Panc1 (cell line): ENCODE data around the gene CFAP251.

Experiments
- CTCF ChIP-seq: fragments of 450-650 bp; IDR thresholded peaks from 2 replicates; pipeline ENCODE4 v1.5.1; 2017; ENCODE audit warnings: mild to moderate bottlenecking
- POLR2AphosphoS5 ChIP-seq: IDR thresholded peaks from 2 replicates; pipeline ENCODE4 v1.6.1; 2012; ENCODE audit warnings: mild to moderate bottlenecking, low read depth, low read length, moderate library complexity
- REST ChIP-seq, 2 experiments: IDR thresholded peaks; 2 replicates each; pipeline ENCODE4 v1.6.1; 2011 to 2012; ENCODE audit warnings: low read depth in 2 of 2, control low read depth in 1 of 2, low read length in 1 of 2, mild to moderate bottlenecking in 1 of 2, moderate library complexity in 1 of 2; ENCODE audit not compliant: insufficient read depth in 1 of 2
- SIN3A ChIP-seq: IDR thresholded peaks from 2 replicates; pipeline ENCODE4 v1.6.1; 2012; ENCODE audit warnings: low read depth, mild to moderate bottlenecking, low read length, moderate library complexity, borderline replicate concordance; ENCODE audit not compliant: insufficient read depth
- TCF7L2 ChIP-seq: IDR thresholded peaks from 2 replicates; pipeline ENCODE4 v1.6.1; 2011; ENCODE audit warnings: mild to moderate bottlenecking, low read depth, low read length, inconsistent platforms

- TF ChIP-seq CTCF: no peak
- no peak for TF ChIP-seq POLR2AphosphoS5
- TF ChIP-seq SIN3A: no peak
- no peak for TF ChIP-seq REST (IDR thresholded peaks at IDR 0.05; ENCODE audit: insufficient read depth in 1 of 2, low read depth in 2 of 2, low read length in 1 of 2)
- TF ChIP-seq TCF7L2: no peak
These were observed 116.9 kb downstream of the CFAP251 start for GRCh38 chr12:122035292-122035691.
